Renal pelvis (tissue), 4 donors: ENCODE results near the gene TRIM47. TPM values are rescaled to one million over a fixed set of nuclear protein-coding genes. Genes with fewer than 3 reads are reported as not detected.
"Not testable (repeated sequence)": the region's sequence is repeated elsewhere in the genome, so short reads cannot be mapped to it uniquely, and the experiment has no call there.

Experiments
- DNase-seq: peaks from one replicate; pipeline ENCODE4 v3.0.0-alpha.2; 2013
- polyA plus RNA-seq, 3 donors: library from polyadenylated mRNA; unstranded; fragments of 120-200 nt; gene quantifications; one replicate each; pipeline ENCODE4 v1.2.1, GENCODE V29; 2013; ENCODE audit not compliant: insufficient read length in 3 of 3

The TRIM47 gene
- polyA plus RNA-seq, 3 donors, result 7.5 to 9.5 (median 7.8) TPM

- DNase-seq, result no peak
Observed at GRCh38 chr17:75892556-75893224, 14.3 kb upstream of the TRIM47 start.

- DNase-seq, result no peak
Observed at GRCh38 chr17:75891605-75892555, 13.5 kb upstream of the TRIM47 start.

GRCh38 chr17:75891022-75891604, 12.7 kb upstream of the TRIM47 start:
- no peak for DNase-seq

DNA sequence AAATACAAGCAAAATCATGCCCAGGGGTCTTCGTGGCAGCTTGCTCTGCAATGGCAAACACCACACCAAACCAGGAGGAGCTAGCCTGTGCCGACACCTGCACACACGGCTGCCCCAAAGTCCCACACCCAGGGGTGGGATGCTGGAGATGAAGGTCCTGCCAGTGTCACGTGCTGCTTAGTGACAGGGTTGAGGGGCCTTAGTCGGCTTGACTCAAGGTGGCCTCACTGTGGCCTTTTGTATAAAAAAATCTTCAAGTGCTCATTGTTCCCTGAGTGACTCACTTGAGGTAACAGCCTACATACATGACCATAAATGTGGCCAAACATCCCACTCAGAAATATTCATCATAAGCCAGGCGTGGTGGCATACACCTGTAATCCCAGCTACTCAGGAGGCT, 11.1 kb upstream of the TRIM47 start:
- no peak for DNase-seq

DNA sequence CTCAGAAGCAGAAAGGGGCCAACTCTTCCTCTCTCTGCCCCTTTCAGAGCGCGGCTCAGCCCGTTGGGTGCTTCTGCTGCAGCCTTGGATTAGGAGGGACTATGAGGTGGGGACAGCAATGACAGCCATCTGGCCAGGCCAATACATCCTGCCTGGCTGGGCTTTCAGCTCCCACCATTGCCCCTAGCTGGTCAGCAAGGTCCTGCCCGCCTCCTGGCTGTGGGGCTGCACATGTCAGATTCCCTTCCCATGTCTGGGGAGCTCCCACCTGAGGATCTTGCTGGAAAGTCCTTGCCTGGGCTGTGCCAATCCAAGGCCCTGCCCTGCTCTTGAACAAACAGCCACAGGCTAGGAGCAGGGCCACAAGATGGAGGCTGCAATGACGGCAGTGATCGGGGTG, 10.1 kb upstream of the TRIM47 start:
- no peak for DNase-seq

DNA sequence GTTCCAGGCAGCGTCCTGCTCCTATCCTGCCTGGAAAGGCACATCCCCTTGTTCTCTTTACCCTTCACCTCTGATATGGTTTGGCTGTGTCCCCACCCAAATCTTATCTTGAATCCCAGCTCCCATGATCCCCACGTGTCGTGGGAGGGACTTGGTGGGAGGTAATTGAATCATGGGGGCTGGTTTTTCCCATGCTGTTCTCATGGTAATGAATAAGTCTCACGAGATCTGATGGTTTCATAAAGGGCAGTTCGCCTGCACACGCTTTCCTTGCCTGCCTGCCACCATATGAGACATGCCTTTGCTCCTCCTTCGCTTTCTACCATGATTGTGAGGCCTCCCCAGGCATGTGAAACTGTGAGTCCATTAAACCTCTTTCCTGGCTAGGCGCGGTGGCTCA, 7.5 kb upstream of the TRIM47 start:
- not testable (repeated sequence) for DNase-seq

DNA sequence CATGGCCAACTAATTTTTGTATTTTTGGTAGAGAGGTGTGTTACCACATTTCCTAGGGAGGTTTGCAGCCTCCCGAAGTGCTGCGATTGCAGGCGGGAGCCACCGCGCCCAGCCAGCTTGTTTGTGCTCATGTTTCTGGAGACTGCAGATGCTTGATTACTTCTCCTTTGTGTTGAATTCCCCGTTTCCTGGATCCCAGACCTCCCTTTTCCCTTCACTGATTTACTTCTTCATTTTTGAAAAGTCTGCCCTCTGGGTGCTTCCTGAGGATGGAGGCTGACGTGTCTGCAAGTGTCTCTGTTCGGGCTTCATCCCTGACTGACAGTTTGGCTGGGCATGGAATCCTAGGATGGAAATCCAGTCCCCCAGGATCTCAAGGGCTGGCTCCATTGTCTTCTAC, 7.0 kb upstream of the TRIM47 start:
- no peak for DNase-seq

DNA sequence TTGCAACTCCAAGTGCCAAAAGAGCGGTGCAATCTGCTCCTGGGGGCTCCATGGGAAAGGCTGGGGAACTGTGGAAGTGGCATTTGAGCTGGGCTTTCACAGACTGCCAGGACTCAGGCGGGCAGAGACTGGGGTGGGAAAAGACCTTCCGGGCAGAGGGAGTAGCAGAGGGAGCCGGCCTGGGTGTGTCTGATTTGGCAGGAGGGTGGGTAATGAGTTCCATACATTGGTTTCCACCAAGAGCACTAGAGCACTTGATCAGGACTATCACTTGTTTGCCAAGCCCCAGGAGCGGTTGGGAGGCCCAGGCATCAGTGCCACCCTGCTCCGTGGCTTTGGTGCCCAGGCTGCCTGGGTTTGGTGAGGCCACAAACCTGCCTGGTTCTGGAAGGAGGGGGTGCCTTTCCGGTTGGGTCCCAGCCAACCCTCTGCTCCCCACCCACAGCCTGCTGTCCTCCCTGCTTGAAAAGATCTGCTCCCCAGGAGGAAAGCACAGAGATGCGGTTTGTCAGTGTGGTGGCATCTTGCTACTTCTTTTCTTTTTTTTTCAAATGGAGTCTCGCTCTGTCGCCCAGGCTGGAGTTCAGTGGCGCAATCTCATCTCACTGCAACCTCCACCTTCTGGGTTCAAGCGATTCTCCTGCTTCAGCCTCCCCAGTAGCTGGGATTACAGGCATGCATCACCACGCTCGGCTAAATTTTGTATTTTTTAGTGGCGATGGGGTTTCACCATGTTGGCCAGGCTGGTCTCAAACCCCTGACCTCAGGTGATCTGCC, 3.5 kb upstream of the TRIM47 start:
- DNase-seq, result no peak

- DNase-seq, result no peak
Observed at GRCh38 chr17:75880266-75880665, 1.9 kb upstream of the TRIM47 start.

DNA sequence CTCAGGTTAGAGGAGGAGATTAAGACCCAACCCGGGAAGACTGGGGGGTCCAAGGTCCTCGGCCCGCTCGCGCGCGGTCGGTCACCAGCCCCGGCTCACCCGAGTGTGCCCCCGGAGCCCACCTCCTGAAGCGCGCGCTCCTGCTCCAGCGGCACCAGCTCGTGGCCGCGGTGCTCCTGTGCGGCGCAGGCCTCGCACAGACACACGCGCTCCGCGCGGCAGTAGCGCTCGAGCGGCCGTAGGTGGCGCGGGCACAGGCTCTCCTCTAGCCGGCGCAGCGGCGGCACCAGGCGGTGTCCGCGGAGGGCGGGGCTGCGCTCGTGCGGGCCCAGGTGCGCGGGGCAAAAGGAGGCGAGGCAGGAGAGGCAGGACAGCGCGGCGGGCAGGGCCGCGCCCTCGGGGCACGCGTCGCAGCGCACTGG, 618 bp downstream of the TRIM47 start:
- DNase-seq, result peak; percentile 71

GRCh38 chr17:75876938-75877751, 1.2 kb downstream of the TRIM47 start:
- DNase-seq, result peak; percentile 64

DNA sequence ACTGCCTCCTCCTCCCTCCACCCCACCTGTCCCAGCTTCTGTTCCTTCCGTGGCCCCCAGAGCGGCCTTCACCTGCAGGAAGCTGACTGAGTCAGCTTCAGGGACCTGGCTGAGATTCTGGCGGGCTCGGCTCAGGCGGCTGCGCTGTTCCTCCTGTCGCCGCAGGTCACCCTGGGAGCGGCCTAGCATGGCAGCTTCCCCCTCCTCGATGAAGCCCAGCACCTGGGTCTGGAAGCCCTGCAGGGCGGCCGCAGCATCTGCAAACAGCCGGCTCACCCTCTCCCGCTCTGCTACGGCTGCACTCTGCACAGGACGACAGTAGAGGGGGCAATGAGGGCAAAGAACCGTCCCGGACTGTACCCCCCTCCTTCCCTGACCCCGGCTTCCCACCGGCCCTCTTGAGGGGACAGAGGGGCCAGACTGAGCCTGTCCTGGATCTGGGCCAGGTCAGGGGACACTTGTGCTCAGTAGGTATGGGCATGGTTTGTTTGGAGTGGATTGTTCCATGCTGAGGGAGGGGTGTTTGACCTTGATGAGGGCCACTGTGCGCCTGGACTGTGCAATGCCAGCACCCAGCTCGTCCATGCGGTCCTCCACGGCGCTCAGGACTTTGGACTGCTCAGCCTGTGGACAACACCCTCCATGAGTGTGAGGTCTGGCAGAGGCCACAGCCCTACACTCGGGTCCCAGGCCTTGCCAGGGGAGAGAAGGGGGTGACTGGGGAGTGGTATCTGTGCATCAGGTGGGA, 2.0 kb downstream of the TRIM47 start:
- DNase-seq, result no peak

DNA sequence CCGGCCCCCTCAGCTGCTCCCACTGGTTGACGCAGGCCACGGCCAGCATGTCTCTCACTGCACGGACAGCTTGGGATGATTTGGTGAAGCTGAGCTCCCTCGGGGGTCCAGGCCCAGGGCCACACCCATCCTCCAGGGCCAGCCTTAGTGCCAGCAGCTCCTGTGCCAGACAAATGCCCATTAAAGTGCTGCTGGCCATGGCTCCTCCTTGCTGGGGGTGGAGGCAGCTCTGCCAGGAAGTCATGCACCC, 2.5 kb downstream of the TRIM47 start:
- DNase-seq, result no peak

DNA sequence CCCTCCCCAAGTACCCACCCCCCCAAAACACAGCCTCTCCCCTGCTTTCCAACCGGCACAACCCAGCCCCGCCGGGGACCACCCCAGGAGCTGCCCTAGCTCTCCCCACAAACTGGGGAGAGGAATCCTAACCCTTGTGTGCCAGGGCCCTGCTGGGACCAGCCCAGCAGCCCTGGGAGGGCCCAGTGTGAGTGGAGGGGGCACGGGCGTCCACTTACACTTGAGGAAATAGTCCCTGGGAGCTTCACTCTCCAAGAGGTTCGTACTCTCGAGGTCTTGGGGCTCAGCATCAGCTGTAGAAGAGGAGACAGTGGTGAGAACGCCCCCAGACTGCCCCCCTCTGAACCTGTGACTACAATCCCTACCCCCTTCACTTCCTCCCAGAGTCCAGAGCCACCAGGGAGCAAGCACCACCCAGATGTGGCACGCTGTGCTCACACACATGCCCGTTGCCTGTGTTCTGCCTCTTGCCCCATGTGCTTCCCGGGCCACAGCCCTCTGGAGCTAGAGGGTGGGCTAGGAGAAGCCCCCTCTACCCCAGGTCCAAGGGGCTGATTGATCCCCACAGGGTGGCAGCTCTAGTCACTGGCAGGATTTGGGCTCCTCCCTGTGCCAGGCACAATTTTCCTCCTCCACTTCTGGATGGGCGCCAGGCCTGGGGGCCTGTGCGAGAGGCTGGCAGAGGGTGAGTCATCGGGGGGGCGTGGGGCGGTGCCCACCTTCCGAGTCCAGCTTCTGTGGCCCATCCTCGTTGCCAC, 3.0 kb downstream of the TRIM47 start:
- no peak for DNase-seq

DNA sequence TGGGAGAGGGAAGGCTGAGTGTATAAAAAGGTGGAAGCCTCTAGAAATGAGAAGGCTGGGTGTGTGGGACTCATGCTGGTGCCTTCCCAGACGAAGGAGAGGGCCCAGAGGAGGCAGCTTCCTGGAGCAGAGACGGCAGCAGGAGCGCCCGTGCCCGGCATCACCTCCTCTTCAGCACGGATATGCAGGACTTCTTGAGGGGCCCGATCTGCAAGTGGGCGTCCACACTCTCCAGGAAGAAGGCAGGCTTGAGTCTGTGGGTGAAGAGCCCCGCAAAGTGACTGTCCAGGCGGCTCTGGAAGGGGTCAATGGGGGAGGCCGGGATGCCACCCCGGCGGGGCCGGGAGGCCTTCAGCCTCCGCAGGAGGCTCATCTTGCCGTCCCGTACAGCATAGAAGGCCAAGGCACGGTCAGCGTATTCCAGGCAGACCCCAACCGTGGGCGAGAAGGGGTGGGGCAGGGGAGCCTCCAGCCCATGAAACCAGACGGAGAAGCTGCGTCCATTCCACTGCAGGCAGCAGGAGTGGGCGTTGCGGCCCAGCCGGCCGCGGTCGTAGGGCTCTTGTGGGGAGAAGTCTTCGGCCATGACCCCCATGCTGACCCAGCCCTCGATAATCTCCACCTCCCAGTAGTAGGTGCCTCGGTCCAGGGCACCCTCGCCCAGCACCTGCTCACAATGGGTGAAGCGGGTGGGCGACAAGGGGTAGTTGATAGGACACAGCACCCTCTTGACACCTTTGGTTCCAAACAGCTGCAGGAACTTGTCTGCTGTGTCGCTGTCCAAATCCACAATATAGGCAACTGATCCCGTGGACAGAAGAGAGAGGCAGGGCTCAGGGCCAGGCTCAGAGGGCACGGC, 3.8 kb downstream of the TRIM47 start:
- no peak for DNase-seq

GRCh38 chr17:75873587-75874322, 4.6 kb downstream of the TRIM47 start:
- DNase-seq, result no peak

DNA sequence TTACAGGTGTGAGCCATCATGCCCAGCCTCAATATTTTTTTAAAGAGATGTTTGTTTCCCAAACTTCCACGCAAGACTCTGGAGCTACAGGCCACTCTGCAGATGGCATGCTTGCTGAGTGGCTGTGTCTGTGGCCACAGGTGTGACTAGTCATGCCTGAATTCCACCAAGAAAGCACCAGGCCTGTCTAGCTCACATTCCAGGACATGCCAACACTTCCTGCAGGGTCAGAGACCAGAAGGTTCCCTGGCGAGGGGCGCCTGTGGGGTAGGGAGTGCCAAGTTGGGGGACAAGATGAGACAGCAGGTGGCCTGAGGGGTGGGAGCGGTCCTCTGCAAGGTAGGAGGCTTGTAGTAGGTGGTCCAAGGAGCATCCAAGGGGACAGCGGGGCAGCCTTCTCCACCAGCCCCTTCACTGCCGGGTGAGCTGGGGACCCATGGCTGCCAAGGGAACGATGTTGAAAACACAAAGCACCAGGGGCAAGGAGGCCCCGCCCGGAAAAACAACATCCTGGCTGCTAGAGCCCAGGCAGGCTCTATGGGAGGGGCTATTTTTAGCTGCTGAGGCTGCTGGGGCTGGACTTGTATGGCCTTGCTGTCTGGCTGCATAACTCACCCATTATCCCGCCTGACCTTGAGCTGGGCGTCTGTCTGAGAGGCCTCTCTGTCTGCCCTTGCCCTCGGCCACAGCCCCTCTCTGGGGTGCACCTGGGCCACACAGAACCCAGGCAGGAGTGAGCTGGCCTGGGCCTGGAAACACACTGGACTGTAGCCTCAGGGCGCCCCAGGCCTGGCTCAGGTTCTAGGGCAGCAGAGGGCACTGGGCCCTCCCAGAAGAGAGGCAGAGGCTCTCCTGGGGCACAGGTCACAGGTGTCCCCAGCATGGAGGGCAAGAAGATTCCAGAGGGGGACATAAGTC, 5.7 kb downstream of the TRIM47 start:
- no peak for DNase-seq
